SKM-1 (cell line): ENCODE measurements around the gene THEM5.

ENCODE experiments used
- DNase-seq: peaks from one replicate; lab custom pipeline; 2025; ENCODE audit not compliant: unreplicated experiment; lab: John Stamatoyannopoulos, UW

The THEM5 gene

DNA sequence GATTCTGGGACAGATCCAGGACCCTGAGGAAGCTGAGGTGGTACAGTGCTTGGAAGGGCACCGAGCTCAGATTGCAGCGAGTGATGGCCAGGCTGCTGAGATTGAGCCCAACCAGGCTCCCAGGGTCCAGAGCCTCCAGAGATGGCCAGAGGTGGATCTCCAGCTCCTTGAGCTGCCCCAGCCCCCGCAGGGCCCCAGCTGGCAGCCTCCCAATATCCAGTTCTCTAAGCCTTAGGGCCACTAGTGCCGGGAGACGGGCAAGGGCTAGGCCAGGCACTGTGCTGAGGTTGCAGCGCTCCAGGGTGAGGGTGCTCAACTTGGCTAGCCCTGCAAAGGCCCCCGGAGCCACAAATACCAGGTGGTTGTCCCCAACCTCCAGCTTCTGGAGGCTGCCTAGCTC is 51.7 kb downstream of the THEM5 start:
- DNase-seq = no peak

DNA sequence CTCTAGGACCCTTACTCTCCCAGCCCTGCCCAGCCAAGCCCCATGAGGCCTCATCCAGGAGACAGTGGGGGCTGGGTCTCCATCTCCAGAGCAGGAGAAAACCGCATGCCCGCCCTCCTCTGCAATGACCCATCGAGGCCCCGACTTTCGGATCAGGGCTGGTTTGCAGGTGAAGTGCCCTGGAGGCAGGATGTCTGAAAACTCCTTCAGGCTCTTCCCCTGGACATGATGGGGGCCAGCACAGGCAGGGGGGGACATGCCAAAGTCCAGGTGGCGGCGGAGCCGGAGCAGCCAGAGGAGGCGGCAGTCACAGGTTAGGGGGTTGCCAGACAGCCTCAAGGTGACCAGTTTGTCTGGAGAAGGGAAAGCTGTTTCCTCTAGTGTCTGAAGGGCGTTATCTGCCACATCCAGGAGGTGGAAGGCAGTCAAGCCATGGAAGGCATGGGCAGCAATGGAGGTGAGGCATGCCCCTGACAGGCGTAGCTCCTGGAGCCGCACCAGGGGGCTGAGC is 52.1 kb downstream of the THEM5 start:
- DNase-seq = no peak

DNA sequence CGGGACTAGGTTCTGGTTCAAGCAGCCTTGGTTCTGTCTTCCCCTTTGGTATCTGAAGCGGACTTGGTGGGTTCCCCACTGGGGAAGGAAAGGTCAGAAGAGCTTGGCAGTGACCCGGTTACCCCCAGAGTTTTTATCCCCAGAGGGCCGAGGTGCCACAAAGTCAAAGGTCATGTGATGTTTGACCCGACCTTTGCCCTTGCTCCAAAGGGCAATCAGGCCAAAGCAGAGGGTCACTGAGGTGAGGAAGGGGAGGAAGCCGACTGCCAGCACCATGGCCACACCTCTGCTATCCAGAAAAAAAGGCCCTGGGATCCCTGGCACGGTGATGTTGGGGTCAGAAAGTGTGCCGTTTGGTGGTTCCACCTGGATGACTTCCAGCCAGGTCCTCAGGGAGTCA is 52.7 kb downstream of the THEM5 start:
- no peak for DNase-seq

DNA sequence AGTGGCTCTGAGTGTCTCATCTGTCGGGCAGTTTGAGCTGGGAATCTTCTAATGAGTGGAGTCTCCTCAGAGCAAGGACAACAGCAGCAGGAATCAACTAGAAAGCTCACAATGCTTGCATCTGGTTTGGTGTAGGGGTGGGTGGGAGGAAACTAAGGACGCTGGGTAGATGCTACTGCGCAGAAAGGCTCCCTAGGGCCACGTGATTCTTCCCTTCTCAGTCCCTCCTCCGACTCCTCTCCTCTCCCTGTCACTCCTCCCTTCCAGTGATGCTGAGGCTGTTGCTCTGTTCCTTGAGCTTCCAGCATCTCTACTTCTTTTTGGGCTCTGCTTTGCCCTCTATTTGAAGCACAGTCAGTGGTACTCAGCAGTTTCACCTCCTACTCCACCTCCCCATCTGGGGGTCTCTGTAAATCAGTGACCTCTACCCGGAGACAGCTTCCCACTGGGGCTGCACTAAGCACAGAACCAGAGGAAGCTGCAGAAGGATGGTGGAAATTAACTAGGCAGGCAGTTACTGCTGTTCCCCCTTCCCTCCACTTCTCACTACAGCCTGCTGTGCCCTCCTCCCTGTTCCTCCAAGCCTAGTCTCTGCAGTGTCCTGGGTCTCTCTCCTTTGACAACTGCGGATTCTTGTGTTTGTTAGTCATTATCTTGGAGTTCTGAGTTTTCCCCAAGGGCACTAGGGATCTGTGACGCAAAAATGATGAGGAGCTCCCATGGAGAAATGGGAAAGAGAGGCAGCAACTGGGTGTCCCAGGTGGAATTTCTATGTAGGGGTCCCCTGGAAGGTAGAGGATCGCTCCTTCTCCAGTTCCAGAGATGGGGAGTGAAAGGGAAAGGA is 54.1 kb downstream of the THEM5 start:
- no peak for DNase-seq

DNA sequence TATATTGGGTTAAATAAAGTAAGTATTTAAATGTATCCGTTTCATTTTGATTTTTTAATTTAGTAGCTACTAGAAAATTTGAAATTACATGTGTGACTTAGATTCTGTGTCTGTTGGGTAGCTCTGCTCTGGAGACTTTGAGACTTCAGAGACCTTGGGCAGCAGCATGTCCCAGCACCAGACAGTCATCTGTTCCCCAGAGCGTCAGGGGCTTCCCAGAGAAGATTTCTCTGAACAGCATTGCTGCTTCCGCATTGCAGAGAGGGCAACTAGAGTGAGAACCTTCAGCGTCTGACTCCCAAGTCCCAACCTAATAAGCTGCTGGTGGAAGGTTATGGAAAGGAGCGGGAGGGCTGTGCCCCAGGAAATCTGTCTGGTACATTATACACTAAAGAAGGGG is 54.9 kb downstream of the THEM5 start:
- no peak for DNase-seq
